ENCODE data around the gene TTC7B.

DNA sequence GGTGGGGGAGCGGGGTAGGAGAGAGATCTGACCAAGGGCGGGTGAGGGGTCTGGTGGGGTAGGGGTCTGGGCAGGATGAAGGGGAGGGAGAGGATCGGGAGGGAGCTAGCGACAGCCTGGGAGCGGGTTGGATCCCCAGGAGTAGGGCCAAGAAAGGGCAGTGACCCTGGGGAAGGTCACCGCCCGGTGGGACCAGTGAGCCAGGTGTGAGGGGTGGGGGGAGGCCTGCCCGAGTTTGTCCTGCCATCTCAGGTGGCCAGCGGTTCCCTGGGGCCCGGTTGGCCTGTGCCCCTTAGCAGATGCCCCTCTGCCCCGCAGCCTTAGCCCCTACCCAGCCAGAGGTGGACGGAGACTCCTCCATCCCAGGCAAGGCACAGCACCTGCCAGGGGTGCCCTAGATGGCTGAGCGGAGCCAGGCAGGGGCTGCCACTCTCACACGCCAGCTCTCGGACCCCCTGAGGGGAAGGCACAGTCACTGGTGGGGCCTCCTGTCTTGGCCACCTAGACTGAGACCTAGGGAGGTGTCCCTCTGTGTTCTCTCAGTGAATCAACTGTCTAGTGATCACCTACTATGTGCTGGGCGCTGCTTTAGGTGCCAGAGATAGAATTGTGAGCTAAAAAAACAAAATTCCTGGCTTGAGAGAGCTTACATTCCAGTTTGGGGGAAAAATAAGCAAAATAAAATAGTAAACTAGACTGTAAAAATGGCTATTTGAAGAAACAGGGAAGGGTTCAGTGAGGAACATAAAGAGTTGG is 629 bp upstream of the TTC7B start:
- TF ChIP-seq, protein P1, sequence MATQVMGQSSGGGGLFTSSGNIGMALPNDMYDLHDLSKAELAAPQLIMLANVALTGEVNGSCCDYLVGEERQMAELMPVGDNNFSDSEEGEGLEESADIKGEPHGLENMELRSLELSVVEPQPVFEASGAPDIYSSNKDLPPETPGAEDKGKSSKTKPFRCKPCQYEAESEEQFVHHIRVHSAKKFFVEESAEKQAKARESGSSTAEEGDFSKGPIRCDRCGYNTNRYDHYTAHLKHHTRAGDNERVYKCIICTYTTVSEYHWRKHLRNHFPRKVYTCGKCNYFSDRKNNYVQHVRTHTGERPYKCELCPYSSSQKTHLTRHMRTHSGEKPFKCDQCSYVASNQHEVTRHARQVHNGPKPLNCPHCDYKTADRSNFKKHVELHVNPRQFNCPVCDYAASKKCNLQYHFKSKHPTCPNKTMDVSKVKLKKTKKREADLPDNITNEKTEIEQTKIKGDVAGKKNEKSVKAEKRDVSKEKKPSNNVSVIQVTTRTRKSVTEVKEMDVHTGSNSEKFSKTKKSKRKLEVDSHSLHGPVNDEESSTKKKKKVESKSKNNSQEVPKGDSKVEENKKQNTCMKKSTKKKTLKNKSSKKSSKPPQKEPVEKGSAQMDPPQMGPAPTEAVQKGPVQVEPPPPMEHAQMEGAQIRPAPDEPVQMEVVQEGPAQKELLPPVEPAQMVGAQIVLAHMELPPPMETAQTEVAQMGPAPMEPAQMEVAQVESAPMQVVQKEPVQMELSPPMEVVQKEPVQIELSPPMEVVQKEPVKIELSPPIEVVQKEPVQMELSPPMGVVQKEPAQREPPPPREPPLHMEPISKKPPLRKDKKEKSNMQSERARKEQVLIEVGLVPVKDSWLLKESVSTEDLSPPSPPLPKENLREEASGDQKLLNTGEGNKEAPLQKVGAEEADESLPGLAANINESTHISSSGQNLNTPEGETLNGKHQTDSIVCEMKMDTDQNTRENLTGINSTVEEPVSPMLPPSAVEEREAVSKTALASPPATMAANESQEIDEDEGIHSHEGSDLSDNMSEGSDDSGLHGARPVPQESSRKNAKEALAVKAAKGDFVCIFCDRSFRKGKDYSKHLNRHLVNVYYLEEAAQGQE (IDR thresholded peaks at IDR 0.05; ENCODE audit: unreplicated experiment) = no peak
- TF ChIP-seq EZH2 (IDR thresholded peaks at IDR 0.05; ENCODE audit: low read depth, unreplicated experiment) (no peak), CREB1 (CRISPR knock-in tag; IDR thresholded peaks at IDR 0.05; ENCODE audit: low read depth) (no peak), EZH2phosphoT487 (IDR thresholded peaks at IDR 0.05; ENCODE audit: unreplicated experiment) (no peak), POLR2AphosphoS5 (IDR thresholded peaks at IDR 0.05; ENCODE audit: low read depth) (no peak), JUNB (IDR thresholded peaks at IDR 0.05; ENCODE audit: unreplicated experiment) (no peak), ZNF331 (CRISPR knock-in tag; IDR thresholded peaks at IDR 0.05; ENCODE audit: low read depth) (no peak)
- TF ChIP-seq, protein P2, sequence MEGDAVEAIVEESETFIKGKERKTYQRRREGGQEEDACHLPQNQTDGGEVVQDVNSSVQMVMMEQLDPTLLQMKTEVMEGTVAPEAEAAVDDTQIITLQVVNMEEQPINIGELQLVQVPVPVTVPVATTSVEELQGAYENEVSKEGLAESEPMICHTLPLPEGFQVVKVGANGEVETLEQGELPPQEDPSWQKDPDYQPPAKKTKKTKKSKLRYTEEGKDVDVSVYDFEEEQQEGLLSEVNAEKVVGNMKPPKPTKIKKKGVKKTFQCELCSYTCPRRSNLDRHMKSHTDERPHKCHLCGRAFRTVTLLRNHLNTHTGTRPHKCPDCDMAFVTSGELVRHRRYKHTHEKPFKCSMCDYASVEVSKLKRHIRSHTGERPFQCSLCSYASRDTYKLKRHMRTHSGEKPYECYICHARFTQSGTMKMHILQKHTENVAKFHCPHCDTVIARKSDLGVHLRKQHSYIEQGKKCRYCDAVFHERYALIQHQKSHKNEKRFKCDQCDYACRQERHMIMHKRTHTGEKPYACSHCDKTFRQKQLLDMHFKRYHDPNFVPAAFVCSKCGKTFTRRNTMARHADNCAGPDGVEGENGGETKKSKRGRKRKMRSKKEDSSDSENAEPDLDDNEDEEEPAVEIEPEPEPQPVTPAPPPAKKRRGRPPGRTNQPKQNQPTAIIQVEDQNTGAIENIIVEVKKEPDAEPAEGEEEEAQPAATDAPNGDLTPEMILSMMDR (conservative IDR thresholded peaks at IDR 0.05; ENCODE audit: low read depth in 2 of 2) = no peak

Data from GM23338 (cell line).